GM12878 (cell line): ENCODE measurements around the gene EMSY.
A peak's percentile ranks its signal among the peaks of the same experiment; 100 is the strongest.

Experiments
- PAX8 ChIP-seq: fragments of 450-650 bp; IDR thresholded peaks from 2 replicates; pipeline ENCODE4 v1.6.1; 2017; ENCODE audit warnings: mild to moderate bottlenecking, moderate library complexity
- PBX3 ChIP-seq: IDR thresholded peaks from 2 replicates; pipeline ENCODE4 v1.6.1; 2011; ENCODE audit warnings: mild to moderate bottlenecking, low read depth, low read length, moderate library complexity; ENCODE audit not compliant: insufficient replicate concordance
- POLR2A ChIP-seq: IDR thresholded peaks from 2 replicates; pipeline ENCODE4 v1.6.1; 2011; ENCODE audit warnings: low read depth, mild to moderate bottlenecking, low read length
- SP1 ChIP-seq: IDR thresholded peaks from one replicate; pipeline ENCODE4 v1.6.1; 2011; ENCODE audit warnings: low read depth, low read length

- TF ChIP-seq PBX3 (no peak), SP1 (peak; percentile 37), POLR2A (peak; percentile 100), PAX8 (no peak)
Measured at GRCh38 chr11:76444384-76445120, at the start of gene EMSY.
